Left renal pelvis (tissue), 4 donors: ENCODE data around the gene GK. TPM values are rescaled to one million over a fixed set of nuclear protein-coding genes. Genes with fewer than 3 reads are reported as not detected.
"Not testable (repeated sequence)": the region's sequence is repeated elsewhere in the genome, so short reads cannot be mapped to it uniquely, and the experiment has no call there.

Experiments
- DNase-seq, 4 donors: peaks; one replicate each; pipeline ENCODE4 v3.0.0-alpha.2; 2013; ENCODE audit warnings: low read depth in 4 of 4, low spot score in 3 of 4
- polyA plus RNA-seq, 4 donors: library from polyadenylated mRNA; unstranded; fragments of 120-200 nt; gene quantifications; one replicate each; pipeline ENCODE4 v1.2.1, GENCODE V29; 2013; ENCODE audit not compliant: insufficient read length in 4 of 4

GK gene
- polyA plus RNA-seq, result 100 to 1,000 TPM in 2 of 4 donors, 10 to 100 TPM in 1, 1 to 10 TPM in 1; 5.7 to 113 (median 90.5) TPM

- no peak for DNase-seq
Measured at GRCh38 chrX:30653415-30654131, at the start of gene GK. Gene GK, plus strand, starts transcription at chrX:30653423. Its CDS starts 115 bp downstream, at chrX:30653538.

DNA sequence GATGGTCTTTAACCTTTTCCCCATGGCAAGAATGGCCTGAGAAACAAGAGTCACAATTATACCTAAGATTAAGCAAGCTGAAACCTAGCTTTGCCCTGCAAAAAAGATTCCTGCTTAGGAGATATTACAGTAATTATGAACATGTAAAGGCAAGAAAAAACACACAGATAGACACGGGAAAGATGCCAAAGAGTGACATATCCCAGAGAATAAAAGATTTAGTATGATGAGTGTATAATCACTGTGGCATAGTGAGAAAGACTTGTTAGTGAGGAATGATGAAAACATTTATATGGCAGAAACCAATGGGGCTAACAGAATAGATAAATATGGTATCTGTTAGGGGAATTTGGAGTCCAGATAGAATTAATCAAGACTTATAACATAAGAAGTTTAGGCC lies 46.1 kb upstream of the GK start:
- no peak for DNase-seq

DNA sequence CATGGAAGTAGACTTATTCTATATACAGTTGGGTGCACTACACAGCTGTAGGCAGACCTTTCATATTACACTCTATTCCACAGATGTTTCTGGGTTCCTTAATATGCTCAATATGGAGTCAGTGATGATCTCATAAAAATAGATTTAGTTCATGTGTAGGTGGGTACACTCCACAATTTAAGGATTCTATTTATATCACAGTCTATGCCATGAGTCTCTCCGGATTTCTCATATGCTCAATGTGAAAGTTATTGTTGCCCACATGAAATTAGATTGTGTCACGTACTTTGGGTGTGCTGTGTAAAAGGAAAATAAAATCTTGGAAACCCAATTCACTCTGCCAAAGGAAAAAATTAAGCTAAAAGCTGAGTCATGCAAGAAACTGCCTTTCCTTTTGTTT lies 43.2 kb upstream of the GK start:
- no peak for DNase-seq

DNA sequence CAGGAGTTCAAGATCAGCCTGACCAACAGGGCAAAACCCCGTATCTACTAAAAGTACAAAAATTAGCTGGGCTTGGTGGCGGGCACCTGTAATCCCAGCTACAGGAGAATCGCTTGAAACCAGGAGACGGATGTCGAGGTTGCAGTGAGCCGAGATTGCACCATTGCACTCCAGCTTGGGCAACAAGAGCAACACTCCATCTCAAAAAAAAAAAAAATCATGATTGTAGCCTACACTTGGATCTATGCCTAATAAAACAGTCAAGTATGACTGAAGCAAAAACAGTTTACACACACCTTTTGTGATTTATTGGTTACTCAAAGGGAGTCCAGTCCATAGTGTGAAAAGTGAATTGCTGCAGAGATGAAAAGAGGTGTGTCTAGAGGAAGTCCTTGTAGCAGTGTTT lies 41.0 kb upstream of the GK start:
- DNase-seq, result no peak

DNA sequence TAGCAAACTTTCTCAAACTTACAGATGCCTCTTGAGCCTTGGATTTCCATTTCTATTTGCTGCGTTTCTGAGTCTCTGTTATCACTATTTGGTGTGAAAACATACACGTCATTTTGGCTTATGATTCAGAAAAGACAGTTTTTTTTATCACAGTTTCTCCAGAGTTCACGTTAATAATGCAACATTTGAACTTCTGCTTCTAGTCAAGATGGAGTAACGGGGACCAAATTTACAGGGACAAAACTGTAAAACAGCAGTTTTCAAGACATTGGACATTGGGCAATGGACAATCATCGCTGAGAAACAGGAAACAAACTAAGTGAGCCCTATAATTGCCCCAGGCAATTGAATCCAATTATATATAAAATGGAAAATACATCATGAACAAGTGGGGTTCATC lies 39.5 kb upstream of the GK start:
- no peak for DNase-seq

DNA sequence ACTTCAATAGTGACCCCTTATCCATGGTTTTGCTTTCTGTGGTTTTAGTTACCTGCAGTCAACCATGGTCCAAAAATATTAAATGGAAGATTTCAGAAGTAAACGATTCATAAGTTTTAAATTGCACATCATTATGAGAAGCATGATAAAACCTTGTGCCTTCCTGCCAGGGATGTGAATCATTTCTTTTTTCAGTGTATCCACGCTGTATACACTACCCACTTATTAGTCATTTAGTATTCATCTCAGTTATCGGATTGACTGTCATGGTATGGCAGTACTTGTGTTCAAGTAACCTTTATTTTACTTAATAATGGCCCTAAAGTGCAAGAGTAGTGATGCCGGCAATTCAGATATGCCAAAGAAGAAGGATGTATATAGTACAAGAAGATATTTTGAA lies 38.0 kb upstream of the GK start:
- no peak for DNase-seq

DNA sequence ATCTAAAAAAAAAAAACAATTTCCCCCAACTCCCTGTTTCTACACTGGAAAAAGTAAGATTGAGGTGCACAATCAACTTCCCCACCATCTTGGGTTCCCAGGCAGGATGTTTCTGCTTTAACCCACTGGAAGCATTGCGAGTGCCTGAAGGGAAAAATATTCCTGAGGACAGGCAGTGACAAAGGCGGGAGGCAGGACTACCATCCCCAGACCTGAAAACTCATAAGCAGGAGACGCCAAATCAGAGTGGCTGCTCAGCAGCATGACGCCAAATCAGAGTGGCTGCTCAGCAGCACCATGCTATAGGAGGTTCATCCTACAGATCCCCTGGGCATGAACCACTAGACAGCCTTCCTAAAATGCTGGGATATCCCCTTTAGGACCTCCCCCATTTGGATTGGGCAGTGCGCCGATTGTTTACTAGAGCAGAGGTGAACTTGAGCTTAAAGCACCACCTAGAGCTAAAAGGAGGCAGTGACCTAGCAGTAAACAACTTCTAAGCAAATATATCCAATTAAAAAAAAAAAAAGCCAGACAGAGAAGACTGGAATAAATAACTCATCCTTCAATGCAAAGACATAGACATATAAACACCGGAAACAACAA lies 35.0 kb upstream of the GK start:
- DNase-seq, result no peak

DNA sequence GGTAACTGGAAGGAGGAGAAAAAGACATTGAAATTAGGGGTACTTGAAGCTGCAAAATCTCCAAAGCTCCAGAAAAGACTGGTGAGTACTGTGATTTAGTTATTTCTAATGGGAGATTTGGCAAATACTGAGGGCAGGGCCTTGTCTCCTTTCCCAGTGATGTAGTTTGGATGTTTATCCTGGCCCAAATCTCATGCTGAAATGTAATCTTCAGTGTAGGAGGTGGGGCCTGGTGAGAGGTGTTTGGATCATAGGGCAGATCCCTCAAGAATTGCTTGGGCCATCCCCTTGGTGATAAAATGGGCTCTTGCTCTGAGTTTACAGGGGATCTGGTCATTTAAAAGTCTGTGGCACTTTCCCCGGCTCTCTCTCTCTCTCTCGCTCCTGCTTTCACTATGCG lies 33.1 kb upstream of the GK start:
- DNase-seq, result no peak

DNA sequence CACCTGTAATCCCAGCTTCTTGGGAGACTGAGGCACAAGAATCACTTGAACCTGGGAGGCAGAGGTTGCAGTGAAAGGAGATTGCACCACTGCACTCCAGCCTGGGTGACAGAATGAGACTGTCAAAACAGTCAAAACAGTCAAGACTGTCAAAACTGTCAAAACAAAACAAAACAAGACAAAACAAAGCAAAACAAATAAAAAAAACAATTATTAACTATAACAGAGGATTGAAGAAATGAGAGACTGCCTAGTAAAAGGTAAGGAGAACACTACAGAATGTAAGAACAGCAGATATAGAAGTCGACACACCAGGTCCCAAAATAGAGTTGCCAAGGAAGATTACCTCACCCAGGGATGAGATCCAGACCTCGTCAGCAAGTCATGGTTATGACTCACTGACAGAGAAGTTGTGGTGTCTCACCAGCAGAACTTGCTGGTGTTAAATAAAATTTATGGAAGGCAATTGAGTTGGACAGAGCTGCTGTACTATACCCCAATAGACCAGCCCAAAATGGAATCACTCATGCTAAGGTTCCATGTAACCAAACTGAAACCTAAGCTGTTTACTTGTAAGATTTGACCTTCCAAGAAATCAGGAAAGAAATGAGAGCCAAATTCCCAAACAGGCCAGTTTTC lies 32.1 kb upstream of the GK start:
- no peak for DNase-seq

GRCh38 chrX:30622361-30622760 lies 30.9 kb upstream of the GK start:
- no peak for DNase-seq

DNA sequence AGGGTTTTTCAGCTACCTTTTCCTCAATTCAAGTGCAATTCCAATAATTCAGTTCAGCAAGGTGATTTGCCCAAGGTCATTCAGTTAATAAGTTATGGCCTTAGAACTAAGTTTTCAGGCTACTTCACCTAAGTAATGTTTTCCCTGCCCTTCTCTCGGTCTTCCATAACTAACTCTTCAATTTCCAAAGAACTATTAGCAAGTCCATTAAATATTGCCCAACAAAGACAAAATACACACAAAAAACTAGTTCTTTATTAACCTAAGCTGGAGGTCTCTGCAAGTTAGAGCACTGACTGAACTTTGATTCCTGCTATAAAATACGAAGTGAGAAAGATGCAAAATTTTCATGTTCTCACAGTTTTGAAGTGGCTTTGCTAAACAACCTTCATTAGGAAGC lies 26.8 kb upstream of the GK start:
- no peak for DNase-seq

DNA sequence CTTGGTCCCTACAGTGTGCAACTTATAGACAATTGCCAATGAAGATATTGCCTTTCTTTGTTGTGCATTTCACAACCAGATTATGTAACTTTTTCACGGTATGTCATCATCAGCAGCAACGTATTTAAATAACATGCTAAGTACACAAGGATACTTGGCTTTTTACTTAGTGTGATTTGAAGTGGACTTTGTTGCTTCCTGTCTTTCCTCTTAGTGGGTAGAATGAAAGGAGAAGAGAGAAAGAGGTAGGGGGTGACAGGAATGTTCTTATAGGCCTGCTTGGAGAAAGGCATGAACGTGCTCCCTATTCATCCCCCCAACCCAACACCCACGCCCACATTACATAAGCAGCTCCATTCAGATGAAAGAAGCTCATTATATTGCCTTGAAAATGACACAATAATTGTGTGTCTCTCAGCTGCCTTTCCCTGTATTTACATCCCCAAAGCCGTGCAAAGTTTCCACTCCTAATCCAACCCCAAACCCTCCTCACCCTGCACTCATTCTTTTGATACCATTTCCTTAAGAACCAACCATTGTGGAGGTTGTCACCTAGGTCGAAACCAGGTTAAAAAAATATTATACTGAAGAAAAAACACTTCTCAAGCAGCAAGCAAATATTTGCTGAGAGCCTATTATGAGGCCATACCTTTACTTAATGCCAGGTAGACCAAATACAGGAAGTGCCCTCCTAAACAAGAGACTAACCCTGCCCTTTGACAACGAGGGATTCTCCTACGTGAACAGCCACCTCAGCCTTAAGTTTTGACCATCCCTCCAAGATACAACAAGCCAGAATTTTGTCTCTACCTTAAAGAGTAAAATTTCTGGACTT lies 25.2 kb upstream of the GK start:
- DNase-seq, result no peak

DNA sequence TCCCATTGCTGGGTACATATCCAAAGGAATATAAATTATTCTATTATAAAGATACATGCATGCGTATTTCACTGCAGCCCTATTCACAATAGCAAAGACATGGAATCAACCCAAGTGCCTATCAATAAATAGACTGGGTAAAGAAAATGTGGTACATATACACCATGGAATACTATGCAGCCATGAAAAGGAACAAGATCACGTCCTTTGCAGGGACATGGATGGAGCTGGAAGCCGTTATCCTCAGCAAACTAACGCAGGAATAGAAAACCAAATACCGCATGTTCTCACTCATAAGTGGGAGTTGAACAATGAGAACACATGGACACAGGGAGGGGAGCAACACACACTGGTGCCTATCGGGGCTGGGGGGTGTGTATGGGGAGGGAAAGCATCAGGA lies 19.2 kb upstream of the GK start:
- not testable (repeated sequence) for DNase-seq

DNA sequence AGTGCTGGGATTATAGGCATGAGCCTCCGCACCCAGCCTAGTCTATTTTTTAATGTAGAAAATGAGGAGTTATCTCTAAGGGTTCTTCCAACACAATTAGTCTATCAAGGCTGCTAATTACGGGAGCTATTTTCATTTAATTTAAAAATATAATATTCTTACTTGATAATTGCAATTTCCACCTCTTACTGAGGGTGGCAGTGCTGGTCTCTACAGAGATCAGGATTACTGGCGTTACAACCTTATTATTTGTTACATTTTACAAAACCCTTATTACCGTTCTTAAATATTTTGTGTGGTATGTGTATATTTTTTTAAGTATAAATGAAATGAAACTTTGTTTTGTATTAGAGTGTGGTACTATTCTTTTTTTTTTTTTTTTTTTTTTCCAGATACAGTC lies 17.6 kb upstream of the GK start:
- DNase-seq, result no peak

- no peak for DNase-seq
Measured at GRCh38 chrX:30637874-30638815, 15.1 kb upstream of the GK start.

DNA sequence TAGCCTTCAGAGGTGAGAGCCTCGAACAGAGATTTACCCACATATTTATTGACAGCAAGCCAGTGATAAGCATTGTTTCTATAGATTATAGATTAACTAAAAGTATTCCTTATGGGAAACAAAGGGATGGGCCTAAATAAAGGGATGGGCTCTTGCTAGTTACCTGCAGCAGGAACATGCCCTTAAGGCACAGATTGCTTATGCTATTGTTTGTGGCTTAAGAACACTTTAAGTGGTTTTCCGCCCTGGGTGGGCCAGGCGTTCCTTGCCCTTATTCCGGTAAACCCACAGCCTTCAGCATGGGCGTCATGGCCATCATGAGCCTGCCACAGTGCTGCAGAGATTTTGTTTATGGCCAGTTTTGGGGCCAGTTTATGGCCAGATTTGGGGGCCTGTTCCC lies 13.5 kb upstream of the GK start:
- DNase-seq, result not testable (repeated sequence)

DNA sequence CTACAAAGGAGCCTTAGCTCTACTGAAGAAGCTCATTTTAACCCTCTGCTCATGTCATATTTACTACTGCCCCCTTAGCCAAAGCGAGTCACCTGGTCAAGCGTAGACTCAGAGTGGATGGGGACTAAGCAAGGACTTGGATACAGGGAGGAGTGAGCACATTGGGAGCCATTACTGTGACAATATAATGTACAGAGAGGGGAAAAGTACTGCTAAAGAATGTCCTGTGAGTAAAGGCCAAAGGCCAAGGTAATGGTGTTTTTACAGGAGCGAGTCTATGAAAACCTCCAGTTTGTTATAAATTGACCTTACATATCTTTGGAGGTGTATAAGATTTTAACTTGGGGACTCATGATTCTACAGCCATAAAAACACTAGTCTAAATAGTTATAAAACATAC lies 10.6 kb upstream of the GK start:
- DNase-seq, result no peak

GRCh38 chrX:30643313-30643821 lies 9.9 kb upstream of the GK start:
- no peak for DNase-seq

GRCh38 chrX:30649859-30650258 lies 3.4 kb upstream of the GK start:
- DNase-seq, result no peak
